Measurements from ENCODE around the gene KPTN.

KPTN gene

GRCh38 chr19:47435883-47436417 lies 48.1 kb downstream of the KPTN start:
- no peak for DNase-seq (ENCODE audit: low spot score)

DNA sequence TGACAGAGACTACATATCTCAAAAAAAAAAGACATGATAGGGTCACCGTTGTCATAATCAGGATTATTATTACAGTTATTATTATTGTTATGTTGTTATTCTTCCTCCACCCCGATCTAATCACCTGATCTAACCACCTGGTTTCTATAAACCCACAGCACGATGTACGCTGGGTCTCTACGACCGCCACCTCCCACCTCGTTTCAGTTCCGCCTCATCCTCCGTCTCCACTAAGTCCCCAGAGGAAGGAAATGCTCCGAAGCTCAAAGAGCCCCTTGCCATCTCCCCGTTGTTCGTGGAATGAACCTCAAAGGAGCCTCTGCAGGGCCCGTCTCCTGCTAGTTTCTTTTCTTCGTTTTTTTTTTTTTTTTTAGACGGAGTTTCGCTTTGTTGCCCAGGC lies 48.8 kb downstream of the KPTN start:
- DNase-seq (ENCODE audit: low spot score): no peak

DNA sequence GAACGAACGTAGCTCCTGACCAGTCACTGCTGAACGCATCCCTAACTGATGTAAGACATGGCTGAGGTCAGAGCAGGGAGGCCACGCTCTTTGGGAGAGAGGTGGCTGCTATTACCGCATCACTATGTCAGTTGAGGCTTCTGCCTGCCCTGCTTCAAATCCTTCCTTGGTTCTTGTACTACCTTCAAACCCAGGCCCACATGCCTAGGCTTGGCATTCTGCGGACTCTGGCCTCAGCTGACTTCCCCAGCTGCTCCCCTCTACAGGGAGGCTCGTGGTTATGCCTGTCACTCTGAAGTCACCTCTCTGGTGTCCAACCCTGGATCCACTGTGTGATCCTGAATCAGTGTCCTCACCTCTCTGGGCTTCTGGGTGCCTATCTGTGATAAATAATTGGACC lies 49.9 kb downstream of the KPTN start:
- DNase-seq (ENCODE audit: low spot score): no peak

GRCh38 chr19:47433121-47433520 lies 50.9 kb downstream of the KPTN start:
- no peak for DNase-seq (ENCODE audit: low spot score)

DNA sequence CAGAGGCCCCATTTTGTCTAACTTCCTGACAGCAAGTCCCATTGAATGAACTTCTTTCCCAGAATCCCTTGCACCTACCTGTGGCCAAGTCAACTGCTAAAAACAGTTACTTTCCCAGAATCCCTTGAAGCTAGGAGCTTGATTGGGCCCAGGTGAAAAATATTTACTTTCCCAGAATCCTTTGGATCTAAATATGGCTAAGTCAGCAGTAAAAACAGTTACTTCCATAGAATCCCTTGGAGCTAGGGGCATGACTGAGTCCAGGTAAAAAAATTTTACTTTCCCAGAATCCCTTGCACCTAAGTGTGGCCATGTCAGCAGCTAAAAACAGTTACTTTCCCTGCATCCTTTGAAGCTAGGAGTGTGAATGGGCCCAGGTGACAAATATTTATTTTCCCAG lies 51.5 kb downstream of the KPTN start:
- DNase-seq (ENCODE audit: low spot score): no peak

GRCh38 chr19:47432091-47432490 lies 51.9 kb downstream of the KPTN start:
- no peak for DNase-seq (ENCODE audit: low spot score)

DNA sequence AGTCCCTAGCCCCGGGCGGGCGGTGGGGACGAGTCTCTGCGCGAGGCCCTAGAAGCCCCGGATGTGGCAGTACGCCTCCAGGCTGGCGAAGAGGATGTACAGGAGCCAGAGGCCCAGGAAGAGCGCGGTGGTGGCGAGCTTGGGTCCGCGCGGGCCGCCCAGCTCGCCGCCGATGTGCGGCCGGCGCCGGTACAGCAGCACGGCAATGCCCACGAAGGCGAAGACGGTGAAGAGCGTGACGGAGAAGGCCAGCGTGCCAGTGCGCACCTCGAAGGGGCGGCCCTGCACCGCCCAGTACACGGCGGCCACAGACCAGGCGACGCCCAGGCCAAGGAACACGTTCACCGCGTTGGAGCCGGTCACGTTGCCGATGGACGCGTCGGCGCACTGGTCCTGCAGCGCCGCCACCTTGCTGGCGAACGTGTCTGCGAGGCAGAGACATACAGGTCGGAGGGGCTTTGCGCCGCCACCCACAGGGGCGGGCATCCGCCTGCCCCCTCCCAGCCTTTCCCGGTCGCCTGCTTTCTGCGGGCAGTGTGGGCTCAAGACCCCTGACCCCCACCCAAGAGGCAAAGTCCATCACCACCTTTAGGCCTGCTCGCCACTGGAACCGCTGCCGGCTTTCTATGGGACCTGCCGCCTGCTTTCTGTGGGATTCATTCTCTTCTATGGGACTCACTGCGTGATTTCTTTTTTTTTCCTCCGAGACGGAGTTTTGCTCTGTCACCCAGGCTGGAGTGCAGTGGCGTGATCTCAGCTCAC lies 53.8 kb downstream of the KPTN start:
- DNase-seq (ENCODE audit: low spot score): no peak

GRCh38 chr19:47429140-47429793 lies 54.8 kb downstream of the KPTN start:
- no peak for DNase-seq (ENCODE audit: low spot score)

GRCh38 chr19:47428177-47428894 lies 55.7 kb downstream of the KPTN start:
- DNase-seq (ENCODE audit: low spot score): peak; percentile 85

- DNase-seq (ENCODE audit: low spot score): peak; percentile 14
Measured at GRCh38 chr19:47427241-47428176, 56.5 kb downstream of the KPTN start.
